ENCODE results near the gene SMAD3.

- no peak for TF ChIP-seq POLR2A (IDR thresholded peaks at IDR 0.05; ENCODE audit: low read length)
- TF ChIP-seq GATA1 (IDR thresholded peaks at IDR 0.05; ENCODE audit: low read depth, low read length): no peak
Observed at GRCh38 chr15:67116742-67117141, 51.3 kb downstream of the SMAD3 start.

Data from erythroblast (primary cell).